PFSK-1 (cell line): ENCODE measurements around the gene YAF2.

Experiments
- FOXP2 ChIP-seq: optimal IDR thresholded peaks from 2 replicates; pipeline ENCODE3; 2011; ENCODE audit warnings: borderline replicate concordance, control low read depth, inconsistent platforms; ENCODE audit not compliant: insufficient read depth; ENCODE audit errors: extremely low read length, extremely low read depth
- POLR2AphosphoS5 ChIP-seq: IDR thresholded peaks from 2 replicates; pipeline ENCODE4 v1.6.1; 2012; ENCODE audit warnings: low read depth, mild to moderate bottlenecking, control low read depth, low read length, moderate library complexity
- SIN3A ChIP-seq: IDR thresholded peaks from 2 replicates; pipeline ENCODE4 v1.6.1; 2012; ENCODE audit warnings: mild to moderate bottlenecking, low read length, moderate library complexity, borderline replicate concordance; ENCODE audit not compliant: insufficient read depth
- TAF1 ChIP-seq: IDR thresholded peaks from 2 replicates; pipeline ENCODE4 v1.6.1; 2012; ENCODE audit warnings: low read length, control low read depth, borderline replicate concordance; ENCODE audit not compliant: insufficient read depth
- TF ChIP-seq, protein P1 (sequence below), 2 experiments: IDR thresholded peaks; 2 replicates each; pipeline versions ENCODE4 v1.6.1 to v1.8.0; 2011 to 2012; ENCODE audit warnings: low read depth in 2 of 2, low read length in 2 of 2, control low read depth in 1 of 2, inconsistent platforms in 1 of 2, mild to moderate bottlenecking in 1 of 2, moderate library complexity in 1 of 2; ENCODE audit not compliant: insufficient read depth in 1 of 2

YAF2 gene

DNA sequence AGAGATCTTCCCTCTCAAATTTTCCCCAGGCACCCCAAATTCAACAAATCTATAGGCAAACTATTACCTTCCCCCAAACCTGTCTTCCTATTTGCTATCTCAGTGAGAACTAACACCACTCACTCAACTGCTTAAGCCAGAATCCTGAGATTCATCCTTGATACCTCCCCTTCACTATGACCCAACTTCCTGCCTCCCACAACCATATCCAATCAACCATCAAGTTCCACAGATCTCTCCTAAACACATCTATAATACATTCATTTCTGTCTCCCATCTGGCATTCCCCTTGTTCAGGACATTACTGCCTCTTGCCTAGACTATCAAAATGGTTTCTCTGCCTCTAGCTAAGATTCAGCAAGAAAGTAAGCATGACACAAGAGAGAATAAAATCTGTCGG, 21.3 kb downstream of the YAF2 start:
- TF ChIP-seq, protein P1, sequence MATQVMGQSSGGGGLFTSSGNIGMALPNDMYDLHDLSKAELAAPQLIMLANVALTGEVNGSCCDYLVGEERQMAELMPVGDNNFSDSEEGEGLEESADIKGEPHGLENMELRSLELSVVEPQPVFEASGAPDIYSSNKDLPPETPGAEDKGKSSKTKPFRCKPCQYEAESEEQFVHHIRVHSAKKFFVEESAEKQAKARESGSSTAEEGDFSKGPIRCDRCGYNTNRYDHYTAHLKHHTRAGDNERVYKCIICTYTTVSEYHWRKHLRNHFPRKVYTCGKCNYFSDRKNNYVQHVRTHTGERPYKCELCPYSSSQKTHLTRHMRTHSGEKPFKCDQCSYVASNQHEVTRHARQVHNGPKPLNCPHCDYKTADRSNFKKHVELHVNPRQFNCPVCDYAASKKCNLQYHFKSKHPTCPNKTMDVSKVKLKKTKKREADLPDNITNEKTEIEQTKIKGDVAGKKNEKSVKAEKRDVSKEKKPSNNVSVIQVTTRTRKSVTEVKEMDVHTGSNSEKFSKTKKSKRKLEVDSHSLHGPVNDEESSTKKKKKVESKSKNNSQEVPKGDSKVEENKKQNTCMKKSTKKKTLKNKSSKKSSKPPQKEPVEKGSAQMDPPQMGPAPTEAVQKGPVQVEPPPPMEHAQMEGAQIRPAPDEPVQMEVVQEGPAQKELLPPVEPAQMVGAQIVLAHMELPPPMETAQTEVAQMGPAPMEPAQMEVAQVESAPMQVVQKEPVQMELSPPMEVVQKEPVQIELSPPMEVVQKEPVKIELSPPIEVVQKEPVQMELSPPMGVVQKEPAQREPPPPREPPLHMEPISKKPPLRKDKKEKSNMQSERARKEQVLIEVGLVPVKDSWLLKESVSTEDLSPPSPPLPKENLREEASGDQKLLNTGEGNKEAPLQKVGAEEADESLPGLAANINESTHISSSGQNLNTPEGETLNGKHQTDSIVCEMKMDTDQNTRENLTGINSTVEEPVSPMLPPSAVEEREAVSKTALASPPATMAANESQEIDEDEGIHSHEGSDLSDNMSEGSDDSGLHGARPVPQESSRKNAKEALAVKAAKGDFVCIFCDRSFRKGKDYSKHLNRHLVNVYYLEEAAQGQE (IDR thresholded peaks at IDR 0.05; ENCODE audit: insufficient read depth in 1 of 2, low read depth in 2 of 2, low read length in 2 of 2): no peak
- TF ChIP-seq POLR2AphosphoS5 (no peak), FOXP2 (no peak), TAF1 (no peak), SIN3A (no peak)

DNA sequence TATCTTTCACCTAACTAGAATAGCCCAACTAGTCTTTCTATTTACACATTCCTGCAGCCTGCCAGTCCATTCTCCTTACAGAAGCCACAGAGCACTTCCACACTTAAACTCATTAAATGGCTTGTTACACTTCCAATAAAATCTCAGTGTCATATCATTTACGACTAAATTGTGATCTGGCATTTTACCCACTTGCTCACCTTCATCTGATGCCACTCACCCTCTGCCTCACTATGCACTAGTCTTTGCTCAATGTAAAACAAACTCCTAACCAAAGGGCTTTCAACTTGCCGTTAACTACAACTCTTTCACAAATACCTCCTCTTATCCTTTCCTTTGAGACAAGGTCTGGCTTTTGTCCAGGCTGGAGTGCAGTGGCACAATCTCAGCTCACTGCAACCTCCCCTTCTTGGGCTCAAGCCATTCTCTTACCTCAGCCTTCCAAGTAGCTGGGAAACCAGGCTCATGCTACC, 24.1 kb downstream of the YAF2 start:
- TF ChIP-seq, protein P1 (IDR thresholded peaks at IDR 0.05; ENCODE audit: insufficient read depth in 1 of 2, low read depth in 2 of 2, low read length in 2 of 2): no peak
- TF ChIP-seq SIN3A (no peak), FOXP2 (no peak), POLR2AphosphoS5 (no peak), TAF1 (no peak)

DNA sequence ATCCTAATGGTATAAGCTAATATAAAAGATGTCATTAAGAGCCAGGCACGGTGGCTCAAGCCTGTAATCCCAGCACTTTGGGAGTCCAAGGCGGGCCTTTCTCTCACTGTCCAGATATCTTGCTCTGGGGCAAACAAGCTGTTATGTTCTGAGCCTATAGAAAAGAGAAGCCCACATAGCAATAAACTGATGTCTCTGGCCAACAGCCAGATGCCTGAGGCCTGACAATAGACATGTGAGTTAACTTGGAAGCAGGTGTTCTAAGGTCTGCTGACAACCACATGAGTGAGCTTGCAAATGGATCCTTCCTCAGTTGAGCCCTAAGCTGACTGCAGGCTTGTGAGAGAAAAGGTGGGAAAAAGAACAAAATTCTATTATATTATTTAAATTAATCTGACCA, 25.0 kb downstream of the YAF2 start:
- TF ChIP-seq, protein P1 (IDR thresholded peaks at IDR 0.05; ENCODE audit: insufficient read depth in 1 of 2, low read depth in 2 of 2, low read length in 2 of 2): no peak
- TF ChIP-seq TAF1 (no peak), SIN3A (no peak), FOXP2 (no peak), POLR2AphosphoS5 (no peak)

DNA sequence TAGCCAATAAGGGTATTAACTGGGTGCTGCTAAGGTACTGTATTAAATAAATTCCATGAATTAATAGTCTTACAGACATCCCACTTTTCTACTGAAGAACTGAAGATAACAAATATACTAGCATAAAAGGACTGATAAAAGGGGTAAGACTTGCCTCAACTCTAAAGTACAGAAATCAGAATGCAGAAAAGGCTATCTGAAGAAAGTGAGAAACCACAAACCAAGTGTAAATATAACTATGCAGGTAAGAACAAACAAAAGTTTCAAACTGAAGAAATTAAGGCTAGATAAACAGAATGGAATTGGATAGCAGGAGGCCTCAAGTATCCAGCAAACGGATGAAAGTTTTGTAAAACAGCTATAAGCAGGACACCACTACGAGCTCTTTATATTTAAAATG, 29.5 kb downstream of the YAF2 start:
- TF ChIP-seq SIN3A: no peak
- TF ChIP-seq, protein P1 (IDR thresholded peaks at IDR 0.05; ENCODE audit: insufficient read depth in 1 of 2, low read depth in 2 of 2, low read length in 2 of 2): no peak
- no peak for TF ChIP-seq TAF1
- no peak for TF ChIP-seq POLR2AphosphoS5
- TF ChIP-seq FOXP2: no peak

DNA sequence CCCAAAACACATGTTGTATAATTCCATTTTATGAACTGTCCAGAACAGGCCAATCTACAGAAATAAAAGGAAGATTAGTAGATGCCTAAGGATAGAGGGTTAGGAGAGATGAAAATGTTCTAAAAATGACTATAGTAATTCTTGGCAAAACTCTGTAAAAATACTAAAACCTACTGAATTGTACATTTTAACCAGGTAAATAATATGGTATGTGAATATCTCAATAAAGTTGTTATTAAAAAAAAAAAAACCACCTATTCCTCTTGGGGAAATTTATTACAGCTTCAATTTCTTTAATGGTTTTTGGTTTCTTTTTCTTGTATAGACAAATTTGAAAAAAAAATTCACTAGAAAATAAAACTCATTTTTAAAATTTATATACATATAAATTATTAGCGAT, 33.2 kb downstream of the YAF2 start:
- TF ChIP-seq SIN3A (no peak), POLR2AphosphoS5 (no peak), FOXP2 (no peak), TAF1 (no peak)
- TF ChIP-seq, protein P1 (IDR thresholded peaks at IDR 0.05; ENCODE audit: insufficient read depth in 1 of 2, low read depth in 2 of 2, low read length in 2 of 2): no peak
